Spleen (tissue), 7 donors: ENCODE data around the gene FYN.

Source experiments
- POLR2A ChIP-seq, 3 donors: fragments of 450-650 bp; IDR thresholded peaks; one replicate each; pipeline ENCODE4 v1.5.1; 2017; ENCODE audit warnings: antibody characterized with exemption in 3 of 3, mild to moderate bottlenecking in 1 of 3
- TF ChIP-seq, protein P1 (sequence below), 11 experiments: fragments of 200-600 bp in 7 of 11; fragments of 450-650 bp in 4 of 11; sonication (generic) in 4 of 11; IDR thresholded peaks in 8 of 11; conservative IDR thresholded peaks in 3 of 11; 1 replicate in 7 of 11; 2 replicates in 4 of 11; pipeline versions ENCODE4 v1.4.0 to v1.8.0; 2016 to 2021; ENCODE audit warnings: antibody characterized with exemption in 11 of 11, inconsistent platforms in 4 of 11, mild to moderate bottlenecking in 1 of 11
- donor health status: DM: no; HTN: no; CAD: no; lungs with moderate emphysema.
- donor health status: DM: no; HTN: no; CAD: no.
- donor health status: DM: no; HTN: no; CAD: no.

GRCh38 chr6:111794727-111795452 is 78.4 kb downstream of the FYN start:
- TF ChIP-seq, protein P1, sequence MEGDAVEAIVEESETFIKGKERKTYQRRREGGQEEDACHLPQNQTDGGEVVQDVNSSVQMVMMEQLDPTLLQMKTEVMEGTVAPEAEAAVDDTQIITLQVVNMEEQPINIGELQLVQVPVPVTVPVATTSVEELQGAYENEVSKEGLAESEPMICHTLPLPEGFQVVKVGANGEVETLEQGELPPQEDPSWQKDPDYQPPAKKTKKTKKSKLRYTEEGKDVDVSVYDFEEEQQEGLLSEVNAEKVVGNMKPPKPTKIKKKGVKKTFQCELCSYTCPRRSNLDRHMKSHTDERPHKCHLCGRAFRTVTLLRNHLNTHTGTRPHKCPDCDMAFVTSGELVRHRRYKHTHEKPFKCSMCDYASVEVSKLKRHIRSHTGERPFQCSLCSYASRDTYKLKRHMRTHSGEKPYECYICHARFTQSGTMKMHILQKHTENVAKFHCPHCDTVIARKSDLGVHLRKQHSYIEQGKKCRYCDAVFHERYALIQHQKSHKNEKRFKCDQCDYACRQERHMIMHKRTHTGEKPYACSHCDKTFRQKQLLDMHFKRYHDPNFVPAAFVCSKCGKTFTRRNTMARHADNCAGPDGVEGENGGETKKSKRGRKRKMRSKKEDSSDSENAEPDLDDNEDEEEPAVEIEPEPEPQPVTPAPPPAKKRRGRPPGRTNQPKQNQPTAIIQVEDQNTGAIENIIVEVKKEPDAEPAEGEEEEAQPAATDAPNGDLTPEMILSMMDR (IDR thresholded peaks at IDR 0.05 in 8 of 11, conservative IDR thresholded peaks at IDR 0.05 in 3 of 11): no peak
- no peak for TF ChIP-seq POLR2A (IDR thresholded peaks at IDR 0.05)
